ENCODE measurements around the gene DENND2D.

Gene DENND2D, protein sequence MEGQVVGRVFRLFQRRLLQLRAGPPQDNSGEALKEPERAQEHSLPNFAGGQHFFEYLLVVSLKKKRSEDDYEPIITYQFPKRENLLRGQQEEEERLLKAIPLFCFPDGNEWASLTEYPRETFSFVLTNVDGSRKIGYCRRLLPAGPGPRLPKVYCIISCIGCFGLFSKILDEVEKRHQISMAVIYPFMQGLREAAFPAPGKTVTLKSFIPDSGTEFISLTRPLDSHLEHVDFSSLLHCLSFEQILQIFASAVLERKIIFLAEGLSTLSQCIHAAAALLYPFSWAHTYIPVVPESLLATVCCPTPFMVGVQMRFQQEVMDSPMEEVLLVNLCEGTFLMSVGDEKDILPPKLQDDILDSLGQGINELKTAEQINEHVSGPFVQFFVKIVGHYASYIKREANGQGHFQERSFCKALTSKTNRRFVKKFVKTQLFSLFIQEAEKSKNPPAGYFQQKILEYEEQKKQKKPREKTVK

DNA sequence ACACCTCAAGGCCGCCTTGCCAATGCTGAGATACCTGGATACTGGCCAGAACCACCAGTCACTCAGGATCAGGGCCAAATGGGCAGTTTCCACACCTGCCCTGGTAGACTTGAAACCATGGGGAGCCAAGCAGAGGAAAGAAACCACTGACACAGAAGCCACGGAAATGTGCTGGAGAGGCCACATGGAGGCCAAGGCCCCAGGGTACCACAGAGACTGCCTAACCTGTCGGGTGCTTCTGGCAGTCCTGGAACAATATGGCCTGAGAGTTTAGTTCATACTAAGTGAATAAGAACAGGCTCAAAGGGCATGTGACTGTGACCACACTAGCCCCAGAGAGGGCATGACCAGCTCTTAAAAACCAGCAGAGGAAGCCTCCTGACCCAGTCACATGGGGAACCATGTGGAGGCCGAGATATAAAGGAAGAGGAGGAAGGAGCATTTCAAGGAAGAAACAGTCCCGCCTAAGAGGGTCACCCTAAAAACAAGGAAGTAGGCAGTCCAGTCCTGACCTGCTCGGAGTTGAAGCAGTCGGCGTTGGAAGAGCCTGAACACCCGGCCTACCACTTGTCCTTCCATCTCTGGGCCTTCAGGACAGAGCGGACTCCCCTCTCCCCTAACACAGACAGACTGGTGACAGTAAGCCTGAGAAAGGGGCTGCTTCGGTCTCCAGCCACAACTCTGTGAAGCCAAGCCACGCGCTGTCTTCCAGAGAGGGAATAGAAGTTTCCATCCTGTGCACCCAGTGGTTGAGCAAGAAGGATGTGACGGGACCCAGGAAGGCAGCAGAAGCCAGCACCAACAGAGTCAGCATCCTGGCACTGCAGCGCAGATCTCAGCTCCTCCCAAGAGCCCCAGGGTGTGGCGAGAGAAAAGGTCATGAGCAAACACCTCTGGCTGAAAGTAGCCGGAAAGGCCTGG, at the start of gene DENND2D:
TSS of gene DENND2D (minus strand) at position 766 of the 921 bp plus-strand sequence. CDS start at position 579, 187 bp downstream.
- Histone ChIP-seq H3K79me2 (ENCODE audit: insufficient read depth, low read length) (peaks cover 23% of the 10 kb centered on the region), H3K9me3 (ENCODE audit: insufficient read depth, low read length) (no peaks in the 10 kb centered on the region), H4K20me1 (ENCODE audit: low read depth, low read length) (no peaks in the 10 kb centered on the region), H3K9ac (ENCODE audit: low read length) (no peak within 1 kb of the TSS; the same call in 1 of the 2 replicates), H3K27me3 (ENCODE audit: low read length) (no peaks in the 10 kb centered on the region), H3K4me3 (ENCODE audit: insufficient read depth, low read length, poor library complexity, severe bottlenecking) (no peak within 1 kb of the TSS), H3K9me2 (replicated peaks; ENCODE audit: insufficient read depth, low read length) (no peaks in the 10 kb centered on the region), H3K4me2 (ENCODE audit: low read depth, low read length, poor library complexity, severe bottlenecking) (no peak within 1 kb of the TSS), H3F3A (ENCODE audit: insufficient read depth) (peaks cover 14% of the 10 kb centered on the region), H3K27ac (ENCODE audit: low read depth, low read length) (peak within 1 kb of the TSS; percentile 91), H3K36me3 (ENCODE audit: low read length) (no peaks in the 10 kb centered on the region), H2AFZ (ENCODE audit: low read depth, low read length, severe bottlenecking) (no peak within 1 kb of the TSS)
- TF ChIP-seq EZH2phosphoT487 (conservative IDR thresholded peaks at IDR 0.05; ENCODE audit: low read length) (no peak), CTCF (IDR thresholded peaks at IDR 0.05; ENCODE audit: insufficient read depth, low read length, poor library complexity, severe bottlenecking) (no peak)

DNA sequence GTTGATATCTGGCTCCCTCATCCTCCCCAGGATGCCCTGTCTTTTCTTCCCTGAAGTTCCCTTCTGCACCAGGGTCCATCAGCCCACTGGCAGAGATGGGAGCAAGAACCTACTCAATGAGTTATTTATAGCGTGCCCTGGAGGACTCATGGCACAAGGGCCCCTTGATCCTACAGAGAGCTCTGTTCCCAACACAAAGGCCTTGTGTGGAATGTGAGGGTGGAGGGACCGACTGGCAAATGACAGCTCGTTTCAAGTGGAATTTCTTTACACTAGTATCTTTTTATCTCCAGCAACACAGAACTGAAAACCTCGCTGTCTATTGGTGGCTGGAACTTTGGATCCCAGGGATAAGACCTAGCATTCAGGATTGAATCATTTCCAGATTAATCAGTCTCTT, 49.5 kb upstream of the DENND2D start:
- no peaks in the 10 kb centered on the region for H3K9me2 ChIP-seq (replicated peaks; ENCODE audit: insufficient read depth, low read length)
- H3K4me3 ChIP-seq (ENCODE audit: insufficient read depth, low read length, poor library complexity, severe bottlenecking) = no peak overlapping the region
- H3K79me2 ChIP-seq (ENCODE audit: insufficient read depth, low read length) = no peaks in the 10 kb centered on the region
- no peak overlapping the region for H3K4me2 ChIP-seq (ENCODE audit: low read depth, low read length, poor library complexity, severe bottlenecking)
- no peaks in the 10 kb centered on the region for H3K9me3 ChIP-seq (ENCODE audit: insufficient read depth, low read length)
- no peak for TF ChIP-seq CTCF (IDR thresholded peaks at IDR 0.05; ENCODE audit: insufficient read depth, low read length, poor library complexity, severe bottlenecking)
- TF ChIP-seq EZH2phosphoT487 (conservative IDR thresholded peaks at IDR 0.05; ENCODE audit: low read length) = no peak
- H3K9ac ChIP-seq (ENCODE audit: low read length) = no peak overlapping the region
- H3K27ac ChIP-seq (ENCODE audit: low read depth, low read length) = no peak overlapping the region
- H3K36me3 ChIP-seq (ENCODE audit: low read length) = no peaks in the 10 kb centered on the region
- peaks cover 6% of the 10 kb centered on the region for H3F3A ChIP-seq (ENCODE audit: insufficient read depth)
- no peak overlapping the region for H2AFZ ChIP-seq (ENCODE audit: low read depth, low read length, severe bottlenecking)
- H3K27me3 ChIP-seq (ENCODE audit: low read length) = no peaks in the 10 kb centered on the region
- H4K20me1 ChIP-seq (ENCODE audit: low read depth, low read length) = no peaks in the 10 kb centered on the region

DNA sequence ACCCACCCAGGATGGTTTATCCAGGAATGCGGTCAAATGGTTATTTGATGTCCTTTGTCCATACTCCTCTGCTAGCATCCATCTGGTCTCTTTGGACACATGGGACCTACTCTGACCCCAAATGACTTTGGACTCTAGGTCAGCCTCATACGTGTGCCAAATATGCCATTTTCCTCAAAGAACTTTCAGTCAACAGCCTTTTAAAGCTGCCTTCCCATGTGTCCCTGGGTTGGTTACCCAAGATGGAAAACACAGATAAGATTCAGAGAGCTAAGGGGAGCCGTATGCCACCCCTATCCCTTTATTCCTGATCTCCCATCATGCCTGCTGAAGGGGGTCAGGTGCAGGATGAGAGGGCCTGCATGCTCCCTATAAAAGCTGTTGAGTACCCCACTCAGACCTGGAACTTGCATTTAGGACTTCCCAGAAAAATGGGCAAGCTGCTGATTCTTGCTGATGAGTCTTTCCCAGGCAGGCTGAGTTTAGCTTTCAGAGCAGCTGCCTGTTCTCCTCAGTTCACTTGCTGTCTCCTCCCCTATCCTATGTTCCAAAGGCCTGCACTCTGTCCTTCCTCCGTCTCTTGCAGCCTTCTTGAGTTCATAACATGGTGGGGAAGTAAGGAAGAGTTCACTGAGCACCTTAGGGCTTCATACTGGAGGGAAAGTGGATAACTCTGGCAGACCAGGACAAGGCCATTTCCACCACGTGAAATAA, 46.8 kb upstream of the DENND2D start:
- TF ChIP-seq CTCF (IDR thresholded peaks at IDR 0.05; ENCODE audit: insufficient read depth, low read length, poor library complexity, severe bottlenecking) (no peak), EZH2phosphoT487 (conservative IDR thresholded peaks at IDR 0.05; ENCODE audit: low read length) (no peak)

More for the DNA sequence above, 46.8 kb upstream of the DENND2D start:
- H3K79me2 ChIP-seq (ENCODE audit: insufficient read depth, low read length) = no peaks in the 10 kb centered on the region
- H3K27me3 ChIP-seq (ENCODE audit: low read length) = no peaks in the 10 kb centered on the region
- no peak overlapping the region for H3K4me2 ChIP-seq (ENCODE audit: low read depth, low read length, poor library complexity, severe bottlenecking)
- no peak overlapping the region for H3K27ac ChIP-seq (ENCODE audit: low read depth, low read length)
- peaks cover 29% of the 10 kb centered on the region for H3F3A ChIP-seq (ENCODE audit: insufficient read depth)
- no peaks in the 10 kb centered on the region for H4K20me1 ChIP-seq (ENCODE audit: low read depth, low read length)
- H2AFZ ChIP-seq (ENCODE audit: low read depth, low read length, severe bottlenecking) = no peak overlapping the region
- peaks cover 21% of the 10 kb centered on the region for H3K36me3 ChIP-seq (ENCODE audit: low read length)
- no peaks in the 10 kb centered on the region for H3K9me3 ChIP-seq (ENCODE audit: insufficient read depth, low read length)
- H3K4me3 ChIP-seq (ENCODE audit: insufficient read depth, low read length, poor library complexity, severe bottlenecking) = no peak overlapping the region
- no peaks in the 10 kb centered on the region for H3K9me2 ChIP-seq (replicated peaks; ENCODE audit: insufficient read depth, low read length)
- no peak overlapping the region for H3K9ac ChIP-seq (ENCODE audit: low read length)
